Fibroblast of gingiva (primary cell): ENCODE results near the gene SEPTIN1.
"Not testable (repeated sequence)": the region's sequence is repeated elsewhere in the genome, so short reads cannot be mapped to it uniquely, and the experiment has no call there.

ENCODE experiments used
- DNase-seq: peaks from one replicate; pipeline ENCODE4 v3.0.0-alpha.2; 2011; ENCODE audit warnings: low read depth

SEPTIN1 gene

DNA sequence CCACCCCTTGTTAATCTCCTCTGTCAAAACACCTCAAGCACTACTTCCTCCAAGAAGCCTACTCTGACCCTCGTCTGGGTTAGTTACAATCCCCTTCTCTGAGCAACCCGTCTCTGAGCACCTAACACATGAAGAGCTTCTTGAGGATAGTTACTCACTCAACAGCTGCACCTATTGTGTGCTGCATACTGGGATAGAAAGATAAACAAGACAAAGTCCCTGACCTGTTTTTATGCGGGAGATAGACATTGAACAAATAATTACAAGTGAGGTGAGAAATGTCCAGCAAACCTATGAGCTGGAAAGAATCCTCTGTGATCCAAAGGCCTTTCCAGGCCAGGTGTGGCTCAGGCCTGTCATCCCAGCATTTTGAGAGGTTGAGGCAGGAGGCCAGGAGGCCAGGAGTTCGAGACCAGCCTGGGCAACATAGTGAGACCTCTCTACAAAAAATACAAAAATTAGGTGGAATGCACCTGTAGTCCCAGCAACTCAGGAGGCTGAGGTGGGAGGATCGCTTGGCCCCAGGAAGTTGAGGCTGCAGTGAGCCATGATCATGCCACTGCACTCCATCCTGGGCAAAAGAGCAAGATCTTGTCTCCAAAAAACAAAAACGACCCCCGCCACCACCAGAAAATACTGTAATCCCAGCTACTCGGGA, 19.5 kb upstream of the SEPTIN1 start:
- no peak for DNase-seq

- DNase-seq, result no peak
Measured at GRCh38 chr16:30399435-30400186, 17.2 kb upstream of the SEPTIN1 start.

DNA sequence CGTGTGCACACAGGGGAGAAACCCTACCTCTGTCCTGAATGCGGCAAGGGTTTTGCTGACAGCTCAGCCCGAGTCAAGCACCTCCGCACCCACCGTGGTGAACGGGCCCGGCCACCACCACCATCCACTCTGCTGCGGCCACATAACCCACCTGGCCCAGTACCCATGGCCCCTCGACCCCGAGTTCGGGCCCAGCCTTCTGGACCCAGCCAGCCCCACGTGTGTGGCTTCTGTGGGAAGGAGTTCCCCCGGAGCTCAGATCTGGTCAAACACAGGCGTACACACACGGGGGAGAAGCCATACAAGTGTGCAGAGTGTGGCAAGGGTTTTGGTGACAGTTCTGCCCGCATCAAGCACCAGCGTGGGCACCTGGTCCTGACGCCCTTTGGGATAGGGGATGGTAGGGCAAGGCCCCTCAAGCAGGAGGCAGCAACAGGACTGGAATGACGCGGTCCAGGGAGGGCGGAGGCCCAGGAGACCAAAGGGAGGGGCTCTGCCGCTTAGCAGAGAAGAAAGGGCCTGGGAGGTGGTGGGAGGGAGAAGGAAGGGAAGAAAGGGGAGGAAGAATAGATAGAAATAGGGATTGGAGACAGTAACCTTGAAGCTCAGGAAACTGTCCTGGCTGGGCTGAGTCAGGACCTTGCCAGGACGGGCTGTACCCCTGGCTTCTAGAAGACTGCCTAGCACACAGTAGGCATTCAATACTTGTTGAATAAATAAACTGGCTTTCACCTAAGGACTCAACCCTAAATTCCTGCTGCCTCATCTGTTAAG, 16.5 kb upstream of the SEPTIN1 start:
- DNase-seq, result no peak

GRCh38 chr16:30397776-30398660, 15.7 kb upstream of the SEPTIN1 start:
- DNase-seq, result no peak

- no peak for DNase-seq
Measured at GRCh38 chr16:30397056-30397455, 14.7 kb upstream of the SEPTIN1 start.

DNA sequence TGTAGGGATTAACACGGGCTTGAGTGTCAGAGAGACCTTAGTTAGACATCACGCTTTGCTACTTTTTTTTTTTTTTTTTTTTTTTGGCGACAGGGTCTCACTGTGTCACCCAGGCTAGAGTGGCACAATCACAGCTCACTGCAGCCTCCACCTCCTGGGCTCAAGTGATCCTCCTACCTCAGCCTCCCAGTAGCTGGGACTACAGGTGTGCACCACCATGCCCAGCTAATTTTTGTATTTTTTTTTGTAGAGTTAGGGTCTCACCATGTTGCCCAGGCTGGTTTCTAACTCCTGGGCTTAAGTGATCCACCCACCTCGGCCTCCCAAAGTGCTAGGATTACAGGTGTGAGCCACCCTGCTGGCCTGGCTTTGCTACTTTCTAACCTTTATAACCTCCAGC, 14.3 kb upstream of the SEPTIN1 start:
- not testable (repeated sequence) for DNase-seq

DNA sequence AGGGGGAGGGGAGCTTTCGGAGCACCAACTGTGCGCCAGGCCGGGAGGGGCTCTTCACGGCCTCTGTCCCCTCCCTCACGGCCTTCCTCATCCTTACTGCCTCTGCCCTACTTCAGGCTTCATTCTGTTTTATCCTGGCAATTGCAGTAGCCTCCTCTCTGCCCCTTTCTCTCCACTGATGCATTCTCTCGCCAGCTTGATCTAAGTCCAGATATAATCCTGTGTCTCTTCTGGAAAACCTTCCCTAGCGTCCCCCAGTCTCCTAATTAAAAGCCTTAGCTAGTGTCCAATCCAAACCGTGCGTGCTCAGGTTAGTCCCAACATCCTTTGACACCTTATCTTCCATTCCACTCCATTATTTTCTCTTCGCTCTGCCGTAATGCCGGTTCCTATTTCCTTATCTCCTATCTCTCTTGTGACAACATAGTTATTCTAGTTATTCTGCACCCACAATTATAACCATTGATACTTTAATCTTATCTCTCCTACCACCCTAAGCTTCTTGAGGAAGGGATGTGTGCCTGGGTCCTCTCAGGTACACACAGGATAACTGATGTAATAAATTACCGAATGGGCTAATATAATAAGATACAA, 13.7 kb upstream of the SEPTIN1 start:
- DNase-seq, result no peak

DNA sequence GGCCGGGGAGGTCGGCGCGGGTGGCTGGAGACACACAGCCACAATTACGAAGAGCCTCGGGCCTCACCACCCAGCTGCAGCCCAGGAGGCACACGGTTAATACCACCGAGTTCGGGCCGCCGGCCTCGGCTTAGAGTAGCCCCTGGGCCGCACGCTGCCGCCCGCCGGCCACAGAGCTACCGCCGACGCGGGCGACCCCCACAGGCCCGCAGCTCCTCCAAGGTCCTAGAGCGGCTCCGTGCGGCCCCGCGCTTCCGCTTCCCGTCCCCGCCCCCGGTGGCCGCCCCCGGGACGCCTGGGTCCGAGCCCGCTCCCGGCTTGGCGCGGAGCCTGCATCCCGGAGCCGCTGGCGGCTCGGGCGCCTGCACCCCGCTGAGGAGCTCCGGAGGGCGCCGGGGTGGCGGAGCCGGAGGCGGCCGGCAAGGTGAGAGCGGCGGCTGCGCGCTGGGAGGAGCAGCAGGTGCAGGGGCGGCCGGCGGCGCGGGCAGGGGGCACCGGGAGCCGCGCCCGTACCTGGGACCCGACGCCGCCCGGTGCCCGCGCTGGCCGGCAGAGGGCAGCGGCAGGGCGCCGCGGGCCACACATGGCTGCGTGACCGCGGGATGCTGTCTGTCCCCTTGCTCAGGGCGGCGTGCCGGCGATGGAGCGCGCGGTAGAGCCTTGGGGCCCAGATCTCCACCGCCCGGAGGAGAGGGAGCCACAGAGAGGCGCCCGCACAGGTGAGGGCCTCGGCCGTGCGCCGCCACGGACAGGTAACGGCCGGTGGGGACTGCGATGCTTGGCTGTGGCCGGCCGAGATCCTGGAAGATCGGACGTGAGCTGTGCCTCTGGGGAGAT, 13.0 kb upstream of the SEPTIN1 start, which contains the start of gene ZNF48:
TSS of gene ZNF48 (plus strand) at position 266 of the 837 bp plus-strand sequence. CDS start at position 641, 375 bp downstream.
- DNase-seq, result peak; percentile 94

DNA sequence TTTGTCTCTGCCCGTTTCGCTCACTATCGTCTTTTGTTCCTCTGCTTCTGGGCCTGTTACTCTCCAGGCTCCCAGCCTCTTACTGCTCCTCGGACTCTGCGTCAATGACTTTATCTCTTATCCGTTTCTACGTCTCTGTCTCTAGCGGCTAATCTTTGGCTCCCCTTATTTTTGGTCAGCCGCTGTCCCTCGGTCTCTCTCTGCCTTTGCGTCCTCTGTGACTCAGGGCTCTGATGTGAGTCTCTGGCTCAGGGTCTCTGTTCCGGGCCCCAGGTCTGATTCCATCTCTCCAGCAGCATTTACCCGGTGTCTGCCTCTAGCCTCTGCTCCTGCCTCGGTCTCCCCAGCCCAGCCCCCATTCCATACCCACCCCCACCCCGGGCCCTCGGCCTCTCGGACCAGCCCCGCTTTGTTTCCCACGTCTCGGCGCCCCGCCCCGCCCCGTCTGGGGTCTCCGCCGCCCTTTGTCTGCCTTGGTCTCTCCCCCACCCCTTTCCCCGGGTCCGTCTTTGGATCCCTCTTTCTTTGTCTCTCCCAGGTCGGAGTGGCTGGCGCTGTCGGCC, 12.3 kb upstream of the SEPTIN1 start:
- no peak for DNase-seq

DNA sequence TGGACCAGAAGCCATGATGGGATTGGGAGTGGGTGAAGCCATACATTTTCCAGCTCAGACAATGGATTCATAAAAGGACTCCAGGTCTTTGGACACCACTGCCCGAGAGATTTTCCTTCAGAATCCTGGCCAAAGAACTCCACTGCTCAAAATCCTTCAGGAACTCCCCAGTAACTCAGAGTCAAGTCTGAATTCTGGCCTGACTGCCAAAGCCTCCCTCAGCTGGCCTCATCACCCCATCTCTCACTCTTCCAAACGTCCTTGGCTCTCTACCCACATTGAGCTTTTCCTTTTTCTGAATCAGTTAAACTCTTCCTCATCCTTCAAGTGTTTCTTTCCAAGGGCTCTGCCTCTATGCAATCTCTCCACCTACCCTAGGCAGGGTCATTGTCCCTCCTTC, 1.2 kb upstream of the SEPTIN1 start:
- no peak for DNase-seq

GRCh38 chr16:30381291-30382041, 895 bp downstream of the SEPTIN1 start:
- no peak for DNase-seq

DNA sequence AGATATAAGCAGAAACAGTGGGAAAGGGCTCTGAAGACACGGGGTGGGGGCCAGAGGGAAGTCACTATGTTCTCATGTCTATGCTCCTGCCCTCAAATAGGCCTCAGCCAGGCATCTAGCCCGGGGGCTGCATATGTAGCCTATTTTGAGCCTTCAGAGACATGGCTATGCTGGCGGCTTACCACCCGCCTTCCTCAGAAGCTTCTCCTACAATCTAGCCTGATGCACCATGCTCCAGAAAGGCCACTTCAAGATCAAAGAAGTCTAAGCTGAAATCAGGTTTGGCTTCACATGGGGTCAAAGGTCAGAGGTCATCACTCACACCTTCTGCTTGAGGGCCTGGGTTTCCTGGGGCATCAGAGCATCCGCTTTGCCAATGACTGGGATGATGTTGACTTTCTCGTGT, 1.6 kb downstream of the SEPTIN1 start:
- no peak for DNase-seq

DNA sequence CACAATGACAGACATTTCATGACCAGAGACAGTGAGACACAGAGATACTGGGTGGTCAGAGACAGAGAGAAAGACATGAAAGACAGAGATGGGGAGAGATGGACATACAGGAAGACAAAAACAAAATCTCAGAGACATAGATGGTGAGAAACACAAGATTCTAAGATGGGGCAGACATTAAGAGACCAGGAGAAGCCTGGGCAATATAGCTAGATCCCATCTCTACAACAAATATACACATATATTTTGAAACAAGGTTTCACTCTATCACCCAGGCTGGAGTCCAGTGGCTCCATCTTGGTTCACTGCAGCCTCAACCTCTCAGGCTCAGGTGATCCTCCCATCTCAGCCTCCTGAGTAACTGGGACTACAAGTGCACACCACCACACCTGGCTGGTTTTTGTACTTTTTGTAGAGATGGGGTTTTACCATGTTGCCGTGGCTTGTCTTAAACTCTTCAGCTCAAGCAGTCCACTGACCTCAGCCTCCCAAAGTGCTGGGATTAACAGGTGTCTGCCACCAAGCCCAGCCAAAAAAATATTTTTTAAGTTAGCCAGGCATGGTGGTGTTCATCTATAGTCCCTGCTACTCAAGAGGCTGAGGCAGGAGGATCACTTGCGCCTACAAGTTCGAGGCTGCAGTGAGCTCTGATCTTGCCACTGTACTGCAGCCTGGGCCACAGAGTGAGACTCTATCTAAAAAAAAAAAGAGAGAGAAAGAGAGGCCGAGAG, 2.1 kb downstream of the SEPTIN1 start:
- no peak for DNase-seq

DNA sequence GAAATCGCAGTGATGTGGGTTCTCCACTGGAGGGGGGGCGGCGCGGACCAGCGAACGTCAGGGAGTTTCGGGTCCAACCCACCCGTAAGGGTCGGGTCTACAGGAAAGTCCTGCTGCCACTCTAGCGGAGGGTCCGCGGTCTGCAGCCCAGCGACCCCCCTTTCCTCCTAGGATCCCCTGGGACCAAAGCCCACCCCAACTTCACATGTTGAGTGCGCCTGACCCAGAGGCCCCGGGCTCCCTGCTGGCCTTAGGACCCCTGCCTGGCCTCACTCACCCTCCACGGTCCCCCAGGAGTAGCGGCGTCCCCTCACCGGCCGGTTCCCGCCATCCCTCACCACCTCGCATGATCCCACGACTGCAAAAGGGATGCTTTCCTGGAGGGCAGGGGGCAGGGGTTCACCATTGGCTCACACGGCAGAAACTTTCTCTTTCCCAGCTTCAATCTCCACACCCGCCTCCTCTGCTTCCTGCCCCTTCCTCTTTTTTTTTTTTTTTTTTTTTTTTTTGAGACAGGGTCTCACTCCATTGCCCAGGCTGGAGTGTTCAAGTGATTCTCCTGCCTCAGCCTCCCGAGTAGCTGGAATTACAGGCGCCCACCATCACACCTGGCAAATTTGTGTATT, 3.1 kb downstream of the SEPTIN1 start:
- DNase-seq, result no peak

DNA sequence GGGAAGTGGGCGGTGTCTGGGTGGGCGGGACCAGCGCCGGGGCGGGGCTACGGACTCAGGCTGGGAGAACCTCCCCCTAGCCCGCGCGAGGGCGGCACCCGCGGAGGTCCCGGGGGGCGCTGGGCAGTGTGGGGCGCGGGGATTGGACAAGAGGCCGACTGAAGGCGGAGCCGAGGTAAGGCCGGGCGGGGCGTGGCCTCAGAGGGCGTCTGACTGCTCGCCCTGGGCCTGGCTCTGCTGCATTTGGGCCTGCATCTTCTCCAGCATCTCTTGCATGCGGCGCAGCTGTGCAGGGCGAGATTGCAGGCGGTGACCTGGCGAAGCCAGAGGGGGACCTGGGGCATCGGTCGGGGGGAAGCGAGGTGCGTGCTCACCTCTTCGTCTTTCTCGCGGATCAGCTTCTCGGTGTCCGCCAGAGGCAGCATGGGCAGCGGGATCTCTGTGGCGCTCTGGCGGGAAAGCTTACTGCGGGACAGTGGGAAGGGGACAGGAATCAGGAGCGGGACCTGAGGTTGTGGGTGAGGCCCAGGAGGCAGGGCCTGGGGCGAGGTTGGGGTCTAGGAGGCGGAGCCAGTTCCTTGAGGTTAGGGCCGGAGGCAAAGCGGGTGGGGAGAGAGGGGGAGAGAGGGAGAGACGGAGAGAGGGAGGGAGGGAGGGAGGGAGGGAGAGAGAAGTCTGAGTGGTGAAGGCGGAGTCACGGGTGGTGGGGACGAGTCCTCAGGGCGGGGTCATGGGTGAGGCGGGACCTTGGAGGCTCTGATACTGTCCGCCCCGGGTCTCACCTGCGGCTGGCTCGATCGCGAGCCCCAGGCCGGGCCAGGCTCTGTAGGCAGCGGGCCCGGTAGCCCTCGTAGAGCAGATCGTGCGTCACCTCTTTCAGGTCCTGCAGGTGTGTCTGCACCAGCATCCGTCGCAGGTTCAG, 3.9 kb downstream of the SEPTIN1 start:
- peak; percentile 98 for DNase-seq

GRCh38 chr16:30377812-30378235, 4.5 kb downstream of the SEPTIN1 start:
- peak; percentile 89 for DNase-seq
